ENCODE data around the gene COPS8. TPM values are rescaled to one million over a fixed set of nuclear protein-coding genes. Genes with fewer than 3 reads are reported as not detected.

Gene COPS8
- total and polyA plus RNA-seq, 2 of the 4 experiments (the other 2 are of a cell fraction): 47.0 to 64.9 TPM

DNA sequence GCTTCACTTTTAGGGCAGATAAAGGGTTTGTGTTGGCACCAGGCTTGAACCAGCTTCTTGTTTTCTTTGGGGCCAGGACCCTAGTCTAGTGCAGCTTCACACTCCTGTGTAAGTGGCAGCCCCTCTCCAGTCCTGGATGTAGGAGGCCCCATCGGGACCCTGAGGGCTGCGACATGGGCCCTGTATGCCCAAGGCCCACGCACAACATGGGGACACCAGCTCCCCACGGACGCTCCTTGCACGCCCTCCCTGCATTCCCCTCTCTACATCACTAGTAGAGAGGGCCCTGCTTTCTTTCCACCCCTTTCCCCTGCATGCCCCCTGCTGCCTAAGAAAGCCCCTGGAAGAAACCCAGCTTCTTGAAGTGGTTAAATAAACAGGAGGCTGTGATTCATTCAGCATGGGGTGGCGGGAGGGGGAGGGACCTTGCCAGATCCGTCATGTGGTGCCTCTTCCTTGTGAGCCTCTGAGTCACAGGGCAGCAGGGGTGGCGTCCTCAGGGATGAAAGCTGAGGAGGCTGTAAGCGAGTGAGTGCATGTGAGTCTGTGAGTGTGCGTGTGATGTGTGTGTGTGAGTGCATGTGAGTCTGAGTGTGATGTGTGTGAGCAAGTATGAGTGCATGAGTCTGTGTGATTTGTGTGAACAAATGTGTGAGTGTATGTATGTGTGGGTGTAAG, 42.5 kb downstream of the COPS8 start (continued):
- TF ChIP-seq, protein P1, sequence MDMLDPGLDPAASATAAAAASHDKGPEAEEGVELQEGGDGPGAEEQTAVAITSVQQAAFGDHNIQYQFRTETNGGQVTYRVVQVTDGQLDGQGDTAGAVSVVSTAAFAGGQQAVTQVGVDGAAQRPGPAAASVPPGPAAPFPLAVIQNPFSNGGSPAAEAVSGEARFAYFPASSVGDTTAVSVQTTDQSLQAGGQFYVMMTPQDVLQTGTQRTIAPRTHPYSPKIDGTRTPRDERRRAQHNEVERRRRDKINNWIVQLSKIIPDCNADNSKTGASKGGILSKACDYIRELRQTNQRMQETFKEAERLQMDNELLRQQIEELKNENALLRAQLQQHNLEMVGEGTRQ (IDR thresholded peaks at IDR 0.05; ENCODE audit: low read depth, low read length): peak; percentile 94
- peak; percentile 28 for TF ChIP-seq RAD21 (IDR thresholded peaks at IDR 0.05; ENCODE audit: low read length)
- TF ChIP-seq SMC3 (IDR thresholded peaks at IDR 0.05; ENCODE audit: low read depth, low read length): no peak
